HL-60 (cell line): ENCODE data around the gene DDX24.

Experiments used
- DNase-seq, 2 experiments: peaks; one replicate each; pipeline ENCODE4 v3.0.0-alpha.2; 2010 to 2020; ENCODE audit warnings: low read depth in 1 of 2, low spot score in 1 of 2
- H3K27ac ChIP-seq: fragments of 250-450 bp; sonication (Bioruptor Pico); replicated peaks from 2 replicates; pipeline ENCODE4 v1.5.1; 2020; ENCODE audit warnings: mild to moderate bottlenecking, moderate library complexity
- H3K27me3 ChIP-seq: fragments of 250-450 bp; sonication (Bioruptor Pico); 2 replicates; pipeline ENCODE4 v1.5.1; 2021; ENCODE audit warnings: mild to moderate bottlenecking, moderate library complexity; ENCODE audit not compliant: insufficient read depth, poor library complexity, severe bottlenecking
- H3K4me3 ChIP-seq: replicated peaks from 2 replicates; pipeline ENCODE4 v1.5.1; 2011; ENCODE audit warnings: mild to moderate bottlenecking, control low read depth, low read length; ENCODE audit not compliant: insufficient read depth
- GABPA ChIP-seq: IDR thresholded peaks from 2 replicates; pipeline ENCODE4 v1.6.1; 2012; ENCODE audit warnings: low read depth
- POLR2AphosphoS5 ChIP-seq: IDR thresholded peaks from 2 replicates; pipeline ENCODE4 v1.6.1; 2012; ENCODE audit warnings: low read depth
- REST ChIP-seq: IDR thresholded peaks from 2 replicates; pipeline ENCODE4 v1.6.1; 2012; ENCODE audit warnings: low read depth; ENCODE audit not compliant: insufficient replicate concordance
- SPI1 ChIP-seq: IDR thresholded peaks from 2 replicates; pipeline ENCODE4 v1.6.1; 2012; ENCODE audit warnings: low read depth, mild to moderate bottlenecking, borderline replicate concordance
- TF ChIP-seq, protein P1 (sequence below): IDR thresholded peaks from one replicate; pipeline ENCODE4 v1.5.1; 2011; ENCODE audit warnings: low read length, control low read depth, inconsistent platforms; ENCODE audit not compliant: insufficient read depth

Gene DDX24

GRCh38 chr14:94098326-94098992, 17.5 kb upstream of the DDX24 start:
- Histone ChIP-seq H3K27me3 (no peaks in the 10 kb centered on the region), H3K27ac (no peak overlapping the region), H3K4me3 (no peak overlapping the region)
- TF ChIP-seq, protein P1, sequence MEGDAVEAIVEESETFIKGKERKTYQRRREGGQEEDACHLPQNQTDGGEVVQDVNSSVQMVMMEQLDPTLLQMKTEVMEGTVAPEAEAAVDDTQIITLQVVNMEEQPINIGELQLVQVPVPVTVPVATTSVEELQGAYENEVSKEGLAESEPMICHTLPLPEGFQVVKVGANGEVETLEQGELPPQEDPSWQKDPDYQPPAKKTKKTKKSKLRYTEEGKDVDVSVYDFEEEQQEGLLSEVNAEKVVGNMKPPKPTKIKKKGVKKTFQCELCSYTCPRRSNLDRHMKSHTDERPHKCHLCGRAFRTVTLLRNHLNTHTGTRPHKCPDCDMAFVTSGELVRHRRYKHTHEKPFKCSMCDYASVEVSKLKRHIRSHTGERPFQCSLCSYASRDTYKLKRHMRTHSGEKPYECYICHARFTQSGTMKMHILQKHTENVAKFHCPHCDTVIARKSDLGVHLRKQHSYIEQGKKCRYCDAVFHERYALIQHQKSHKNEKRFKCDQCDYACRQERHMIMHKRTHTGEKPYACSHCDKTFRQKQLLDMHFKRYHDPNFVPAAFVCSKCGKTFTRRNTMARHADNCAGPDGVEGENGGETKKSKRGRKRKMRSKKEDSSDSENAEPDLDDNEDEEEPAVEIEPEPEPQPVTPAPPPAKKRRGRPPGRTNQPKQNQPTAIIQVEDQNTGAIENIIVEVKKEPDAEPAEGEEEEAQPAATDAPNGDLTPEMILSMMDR: no peak
- no peak for TF ChIP-seq REST
- no peak for TF ChIP-seq GABPA
- TF ChIP-seq POLR2AphosphoS5: no peak
- no peak for TF ChIP-seq SPI1
- no peak for DNase-seq

GRCh38 chr14:94097091-94097490, 16.1 kb upstream of the DDX24 start:
- H3K27me3 ChIP-seq: no peaks in the 10 kb centered on the region
- no peak for DNase-seq
- TF ChIP-seq SPI1: no peak
- TF ChIP-seq, protein P1: no peak
- no peak for TF ChIP-seq REST
- no peak for TF ChIP-seq POLR2AphosphoS5
- TF ChIP-seq GABPA: no peak
- H3K4me3 ChIP-seq: no peak overlapping the region
- H3K27ac ChIP-seq: no peak overlapping the region

DNA sequence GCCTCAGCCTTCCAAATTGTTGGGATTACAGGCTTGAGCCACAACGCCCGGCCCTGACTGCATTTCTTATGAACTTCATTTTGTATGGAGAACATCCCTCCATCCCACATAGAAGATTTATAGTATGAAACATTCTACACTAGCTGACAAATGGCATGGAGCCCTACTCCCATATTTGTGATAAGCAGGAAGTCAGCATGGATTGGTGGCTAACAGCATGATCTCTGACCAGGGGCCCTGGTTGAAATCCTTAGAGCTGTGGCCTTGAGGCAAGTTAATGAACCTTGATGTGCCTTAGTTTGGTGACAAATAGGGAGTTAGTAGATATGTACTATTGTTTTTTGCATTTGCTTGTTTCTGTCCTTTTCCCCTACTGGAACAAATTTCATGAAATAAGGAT, 12.4 kb upstream of the DDX24 start:
- Histone ChIP-seq H3K27me3 (no peaks in the 10 kb centered on the region), H3K27ac (no peak overlapping the region), H3K4me3 (no peak overlapping the region)
- TF ChIP-seq, protein P1: no peak
- TF ChIP-seq GABPA (no peak), SPI1 (no peak), POLR2AphosphoS5 (no peak), REST (no peak)
- DNase-seq: no peak
